Measurements from ENCODE around the gene KIF26B.

GRCh38 chr1:245583081-245583480, 428.3 kb downstream of the KIF26B start:
- TF ChIP-seq CTCF (conservative IDR thresholded peaks at IDR 0.05; ENCODE audit: low read depth in 2 of 2): no peak
- no peak for TF ChIP-seq REST (IDR thresholded peaks at IDR 0.05; ENCODE audit: unreplicated experiment)
- no peak for TF ChIP-seq EZH2phosphoT487 (IDR thresholded peaks at IDR 0.05; ENCODE audit: unreplicated experiment)
- no peak for TF ChIP-seq CREB1 (CRISPR knock-in tag; IDR thresholded peaks at IDR 0.05; ENCODE audit: low read depth)
- TF ChIP-seq JUNB (IDR thresholded peaks at IDR 0.05; ENCODE audit: unreplicated experiment): no peak
- no peak for TF ChIP-seq EZH2 (IDR thresholded peaks at IDR 0.05; ENCODE audit: low read depth, unreplicated experiment)
